H1 (cell line): Measurements from ENCODE around the gene KRT14. TPM values are rescaled to one million over a fixed set of nuclear protein-coding genes. Genes with fewer than 3 reads are reported as not detected.

ENCODE experiments used
- CTCF ChIA-PET: fragments of 300-600 bp; sonication (Branson Sonifier 250); formaldehyde crosslinking; loops from one replicate; lab custom pipeline; 2021; ENCODE audit not compliant: partially characterized antibody; lab: Charles Lee
- POLR2A ChIA-PET: fragments of 300-600 bp; sonication (Branson Sonifier 250); formaldehyde crosslinking; loops from one replicate; lab custom pipeline; 2021; ENCODE audit warnings: inconsistent platforms; ENCODE audit not compliant: partially characterized antibody; lab: Charles Lee
- DNase-seq, 2 experiments: peaks; one replicate each; pipeline versions ENCODE4 v3.0.0 to v3.0.0-alpha.2; 2010 to 2022; ENCODE audit warnings: low spot score in 2 of 2, low read depth in 1 of 2, mixed read lengths in 1 of 2
- FAIRE-seq: peaks from 2 replicates; lab custom pipeline; 2011; peaks lifted over from hg19 to GRCh38; lab: Jason Lieb, UNC
- H2AFZ ChIP-seq: 2 replicates; pipeline ENCODE4 v1.8.1; 2012; ENCODE audit warnings: low read length, inconsistent platforms
- H2AK5ac ChIP-seq: 2 replicates; pipeline ENCODE4 v1.6.1; 2013; ENCODE audit warnings: low read depth, low read length
- H2BK120ac ChIP-seq: replicated peaks from 2 replicates; pipeline ENCODE3; 2013; ENCODE audit warnings: low read depth, low read length, inconsistent platforms
- H2BK12ac ChIP-seq: 2 replicates; pipeline ENCODE4 v1.6.1; 2013; ENCODE audit warnings: low read depth, low read length
- H2BK15ac ChIP-seq: 2 replicates; pipeline ENCODE4 v1.6.1; 2013; ENCODE audit warnings: low read length
- H2BK20ac ChIP-seq: 2 replicates; pipeline ENCODE4 v1.6.1; 2013; ENCODE audit warnings: low read length
- H2BK5ac ChIP-seq: 2 replicates; pipeline ENCODE4 v1.6.1; 2013; ENCODE audit warnings: low read depth, low read length
- H3K14ac ChIP-seq: 2 replicates; pipeline ENCODE4 v1.6.1; 2013; ENCODE audit warnings: inconsistent platforms; ENCODE audit not compliant: insufficient read length
- H3K18ac ChIP-seq: 2 replicates; pipeline ENCODE4 v1.6.1; 2013; ENCODE audit warnings: low read length; ENCODE audit errors: extremely low read depth
- H3K23ac ChIP-seq: 2 replicates; pipeline ENCODE4 v1.6.1; 2013; ENCODE audit warnings: inconsistent platforms; ENCODE audit not compliant: insufficient read length
- H3K23me2 ChIP-seq: 2 replicates; pipeline ENCODE4 v1.6.1; 2013; ENCODE audit warnings: low read depth, low read length
- H3K27ac ChIP-seq: 2 replicates; pipeline ENCODE4 v1.6.1; 2011; ENCODE audit warnings: low read depth, low read length, inconsistent platforms
- H3K27me3 ChIP-seq, 4 experiments: replicated peaks in 1 of 4; 1 replicate in 1 of 4; 2 replicates in 3 of 4; pipeline versions ENCODE4 v1.6.1 to v1.8.1; 2011 to 2013; ENCODE audit warnings: low read length in 3 of 4, mild to moderate bottlenecking in 3 of 4, inconsistent platforms in 2 of 4, mixed read lengths in 2 of 4, moderate library complexity in 1 of 4; ENCODE audit not compliant: control insufficient read depth in 3 of 4, insufficient read depth in 3 of 4; ENCODE audit errors: extremely low read depth in 1 of 4
- H3K36me3 ChIP-seq, 4 experiments: 2 replicates each; pipeline versions ENCODE4 v1.6.1 to v1.8.1; 2011 to 2013; ENCODE audit warnings: mild to moderate bottlenecking in 4 of 4, low read length in 3 of 4, moderate library complexity in 2 of 4, control low read depth in 1 of 4, inconsistent platforms in 1 of 4; ENCODE audit not compliant: insufficient read depth in 4 of 4, control insufficient read depth in 2 of 4
- H3K4ac ChIP-seq: replicated peaks from 2 replicates; pipeline ENCODE3; 2013; ENCODE audit warnings: low read length, low read depth, mixed read lengths, inconsistent platforms; ENCODE audit not compliant: insufficient read length
- H3K4me1 ChIP-seq, 4 experiments: replicated peaks in 1 of 4; 1 replicate in 1 of 4; 2 replicates in 3 of 4; pipeline versions ENCODE4 v1.6.1 to v1.8.1; 2011 to 2013; ENCODE audit warnings: low read length in 3 of 4, inconsistent platforms in 2 of 4, mixed read lengths in 1 of 4; ENCODE audit not compliant: insufficient read depth in 4 of 4, control insufficient read depth in 3 of 4
- H3K4me2 ChIP-seq, 2 experiments: 2 replicates each; pipeline versions ENCODE4 v1.6.1 to v1.8.1; 2011 to 2013; ENCODE audit warnings: low read depth in 2 of 2, low read length in 2 of 2, control low read depth in 1 of 2, inconsistent platforms in 1 of 2, mild to moderate bottlenecking in 1 of 2; ENCODE audit not compliant: insufficient read depth in 1 of 2
- H3K4me3 ChIP-seq, 4 experiments: fragments of 200-600, 300-600 bp in 1 of 4; sonication (generic), shearing (Covaris generic), sonication (Bioruptor Twin) in 1 of 4; 2 replicates each; pipeline versions ENCODE4 v1.5.1 to v1.8.1; 2011 to 2016; ENCODE audit warnings: low read length in 4 of 4, low read depth in 3 of 4, control low read depth in 2 of 4, inconsistent platforms in 2 of 4, mild to moderate bottlenecking in 2 of 4, mixed read lengths in 1 of 4, moderate library complexity in 1 of 4; ENCODE audit not compliant: insufficient read depth in 2 of 4; ENCODE audit errors: extremely low read depth in 1 of 4
- H3K56ac ChIP-seq: replicated peaks from 2 replicates; pipeline ENCODE3; 2013; ENCODE audit warnings: low read depth, mild to moderate bottlenecking, mixed read lengths, low read length, inconsistent platforms; ENCODE audit not compliant: insufficient read length
- H3K79me1 ChIP-seq: 2 replicates; pipeline ENCODE4 v1.6.1; 2013; ENCODE audit warnings: low read depth, low read length, control low read depth
- H3K79me2 ChIP-seq, 2 experiments: 2 replicates each; pipeline versions ENCODE4 v1.6.1 to v1.8.1; 2012 to 2013; ENCODE audit warnings: low read length in 2 of 2, mild to moderate bottlenecking in 2 of 2, inconsistent platforms in 1 of 2; ENCODE audit not compliant: insufficient read depth in 2 of 2, control insufficient read depth in 1 of 2
- H3K9ac ChIP-seq, 4 experiments: replicated peaks in 1 of 4; 1 replicate in 1 of 4; 2 replicates in 3 of 4; pipeline versions ENCODE4 v1.6.1 to v1.8.1; 2011 to 2013; ENCODE audit warnings: low read depth in 3 of 4, low read length in 3 of 4, control low read depth in 2 of 4, mild to moderate bottlenecking in 2 of 4, moderate library complexity in 2 of 4, inconsistent platforms in 1 of 4; ENCODE audit errors: extremely low read depth in 1 of 4
- H3K9me3 ChIP-seq, 2 experiments: 2 replicates each; pipeline versions ENCODE4 v1.6.1 to v1.8.1; 2012 to 2013; ENCODE audit warnings: mild to moderate bottlenecking in 2 of 2, moderate library complexity in 2 of 2, control low read depth in 1 of 2, inconsistent platforms in 1 of 2, low read depth in 1 of 2, low read length in 1 of 2, mixed read lengths in 1 of 2; ENCODE audit not compliant: insufficient read depth in 2 of 2
- H4K20me1 ChIP-seq, 2 experiments: replicated peaks in 1 of 2; 2 replicates each; pipeline versions ENCODE3 to v1.8.1; 2011 to 2013; ENCODE audit warnings: inconsistent platforms in 2 of 2, low read length in 2 of 2, mild to moderate bottlenecking in 1 of 2; ENCODE audit not compliant: insufficient read depth in 2 of 2, control insufficient read depth in 1 of 2
- H4K5ac ChIP-seq: 2 replicates; pipeline ENCODE4 v1.6.1; 2013; ENCODE audit warnings: low read length, low read depth, mixed read lengths, inconsistent platforms; ENCODE audit not compliant: insufficient read length
- H4K8ac ChIP-seq: 2 replicates; pipeline ENCODE4 v1.8.0; 2013; ENCODE audit warnings: mild to moderate bottlenecking, moderate library complexity, low read length, inconsistent platforms; ENCODE audit not compliant: insufficient read depth; ENCODE audit errors: extremely low read depth
- H4K91ac ChIP-seq: replicated peaks from 2 replicates; pipeline ENCODE3; 2013; ENCODE audit warnings: low read length, mixed read lengths, inconsistent platforms; ENCODE audit not compliant: insufficient read length
- CHD1 ChIP-seq: IDR thresholded peaks from 2 replicates; pipeline ENCODE4 v1.6.1; 2012; ENCODE audit warnings: low read depth, low read length, improper control_type of control experiment
- FOSL1 ChIP-seq: IDR thresholded peaks from 2 replicates; pipeline ENCODE4 v1.6.1; 2011; ENCODE audit warnings: mild to moderate bottlenecking, low read depth, low read length, moderate library complexity; ENCODE audit not compliant: insufficient read depth
- GTF2F1 ChIP-seq: IDR thresholded peaks from 2 replicates; pipeline ENCODE4 v1.6.1; 2012; ENCODE audit warnings: low read depth, low read length, improper control_type of control experiment, borderline replicate concordance
- RBBP5 ChIP-seq: IDR thresholded peaks from 2 replicates; pipeline ENCODE4 v1.7.1; 2012; ENCODE audit warnings: low read depth, mild to moderate bottlenecking, inconsistent platforms, low read length, moderate library complexity, borderline replicate concordance
- SP2 ChIP-seq: IDR thresholded peaks from 2 replicates; pipeline ENCODE4 v1.6.1; 2012; ENCODE audit warnings: mild to moderate bottlenecking, low read length, inconsistent platforms
- WGBS, 2 experiments: shearing (Covaris generic) in 1 of 2; methylation state at CpG; one replicate each; pipeline versions ENCODE4 v1.1.6 to v1.1.7; 2013 to 2015; ENCODE audit warnings: low lambda C conversion rate in 2 of 2, mixed read lengths in 2 of 2, inconsistent platforms in 1 of 2, low coverage in 1 of 2, missing lambda C conversion rate in 1 of 2; ENCODE audit not compliant: insufficient replicate concordance in 2 of 2, insufficient coverage in 1 of 2, insufficient read length in 1 of 2; ENCODE audit errors: extremely low coverage in 1 of 2, missing lambda C conversion rate in 1 of 2; 5-methylcytosine and 5-hydroxymethylcytosine counted together
- polyA plus RNA-seq, 7 experiments: library from polyadenylated mRNA; depleted of rRNA in 3 of 7; stranded (reverse) in 5 of 7; unstranded in 2 of 7; fragments of >200 nt in 5 of 7; fragments of 200-250 nt in 2 of 7; gene quantifications; 1 replicate in 5 of 7; 2 replicates in 1 of 7; 4 replicates in 1 of 7; pipeline versions ENCODE4 v1.2.1 to v1.2.3, GENCODE V29; 2011 to 2013; ENCODE audit warnings: missing spikeins in 2 of 7, mixed read lengths in 2 of 7
- total RNA-seq: library from RNA; stranded (reverse); fragmentation: NEBNext Ultra II Directional; extraction: Animal tissue kit (Norgen Biotek cat#: 25700); gene quantifications from 2 replicates; pipeline ENCODE4 v1.2.1, GENCODE V29; 2021
- TF ChIP-seq, protein P1 (sequence below): IDR thresholded peaks from 2 replicates; pipeline ENCODE4 v1.6.1; 2012; ENCODE audit warnings: inconsistent platforms

The KRT14 gene
- total and polyA plus RNA-seq, 2 of the 8 experiments (the other 6 are each of a cell fraction or from before 2014, with no cell fraction given): 0.35 TPM; not detected in 1

GRCh38 chr17:41559548-41559947 lies 27.1 kb downstream of the KRT14 start:
- Histone ChIP-seq H2AFZ (no peak overlapping the region), H3K4ac (no peak overlapping the region), H2BK12ac (no peak overlapping the region), H3K27me3 (no peaks in the 10 kb centered on the region), H3K18ac (no peak overlapping the region), H2BK15ac (no peak overlapping the region), H3K4me2 (no peak overlapping the region), H3K56ac (no peak overlapping the region), H2BK20ac (no peak overlapping the region), H4K91ac (no peak overlapping the region), H3K4me1 (peaks cover 0 to 2% (median 0%) of the 10 kb centered on the region in 4 experiments; a peak in 2 of 7 replicates), H3K14ac (no peak overlapping the region), H3K79me2 (no peaks in the 10 kb centered on the region), H3K36me3 (no peaks in the 10 kb centered on the region), H3K23ac (no peak overlapping the region), H2BK120ac (no peak overlapping the region), H3K27ac (no peak overlapping the region), H3K79me1 (no peaks in the 10 kb centered on the region), H4K5ac (no peak overlapping the region), H3K4me3 (no peak overlapping the region), H4K20me1 (no peaks in the 10 kb centered on the region), H2AK5ac (no peak overlapping the region), H2BK5ac (no peak overlapping the region), H4K8ac (no peak overlapping the region), H3K9ac (no peak overlapping the region), H3K9me3 (no peaks in the 10 kb centered on the region), H3K23me2 (no peaks in the 10 kb centered on the region)
- WGBS, 2 experiments: 75% methylated on average over 2 of the region's 2 CpGs; no CpG with 5 or more reads in 1 of the 2 experiments
- TF ChIP-seq FOSL1 (no peak), GTF2F1 (no peak), CHD1 (no peak), RBBP5 (no peak), SP2 (no peak)
- TF ChIP-seq, protein P1, sequence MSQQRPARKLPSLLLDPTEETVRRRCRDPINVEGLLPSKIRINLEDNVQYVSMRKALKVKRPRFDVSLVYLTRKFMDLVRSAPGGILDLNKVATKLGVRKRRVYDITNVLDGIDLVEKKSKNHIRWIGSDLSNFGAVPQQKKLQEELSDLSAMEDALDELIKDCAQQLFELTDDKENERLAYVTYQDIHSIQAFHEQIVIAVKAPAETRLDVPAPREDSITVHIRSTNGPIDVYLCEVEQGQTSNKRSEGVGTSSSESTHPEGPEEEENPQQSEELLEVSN: no peak
- FAIRE-seq: no peak
- no peak for DNase-seq
- POLR2A ChIA-PET: interaction anchor here (1.3 to 2.2 kb wide), 3 partner anchors 10 to 129 kb away, joined by 3 to 6 read pairs (median 4); partner anchors contain the start of genes EIF1 and KRT19
- CTCF ChIA-PET: interaction anchor here (1.2 to 21.2 kb wide), 7 partner anchors 9 to 106 kb away, joined by 3 to 492 read pairs (median 5); no protein-coding TSS in a partner anchor
